Activated CD8-positive, alpha-beta memory T cell treated with anti-CD3 and anti-CD28 coated beads, Interleukin-2, amount 50 U/mL, for 24 hours (primary cell): ENCODE results near the gene ERBB2.
"Not testable (repeated sequence)": the region's sequence is repeated elsewhere in the genome, so short reads cannot be mapped to it uniquely, and the experiment has no call there.

Experiments used
- DNase-seq: peaks from one replicate; pipeline ENCODE4 v3.0.0-alpha.2; 2020; ENCODE audit errors: extremely low read depth

Gene ERBB2

GRCh38 chr17:39703913-39704312, 4.0 kb downstream of the ERBB2 start:
- no peak for DNase-seq

GRCh38 chr17:39704821-39705551, 5.1 kb downstream of the ERBB2 start:
- DNase-seq, result no peak

GRCh38 chr17:39705786-39706348, 6.0 kb downstream of the ERBB2 start:
- DNase-seq, result no peak

GRCh38 chr17:39706383-39706782, 6.5 kb downstream of the ERBB2 start:
- no peak for DNase-seq

GRCh38 chr17:39706921-39707337, 7.1 kb downstream of the ERBB2 start:
- DNase-seq, result no peak

- DNase-seq, result no peak
Observed at GRCh38 chr17:39709319-39709997, 9.6 kb downstream of the ERBB2 start.

- no peak for DNase-seq
Observed at GRCh38 chr17:39709998-39710964, 10.4 kb downstream of the ERBB2 start.

GRCh38 chr17:39711071-39711470, 11.2 kb downstream of the ERBB2 start:
- DNase-seq, result not testable (repeated sequence)

GRCh38 chr17:39711851-39712250, 12.0 kb downstream of the ERBB2 start:
- DNase-seq, result no peak

GRCh38 chr17:39714234-39714633, 14.4 kb downstream of the ERBB2 start:
- no peak for DNase-seq

GRCh38 chr17:39715375-39716072, 15.7 kb downstream of the ERBB2 start:
- DNase-seq, result no peak

- DNase-seq, result no peak
Observed at GRCh38 chr17:39716073-39716818, 16.4 kb downstream of the ERBB2 start.

- no peak for DNase-seq
Observed at GRCh38 chr17:39716879-39717536, 17.1 kb downstream of the ERBB2 start.

- DNase-seq, result no peak
Observed at GRCh38 chr17:39717660-39718059, 17.8 kb downstream of the ERBB2 start.

GRCh38 chr17:39719563-39720355, 19.9 kb downstream of the ERBB2 start:
- DNase-seq, result no peak

GRCh38 chr17:39722104-39722503, 22.2 kb downstream of the ERBB2 start:
- DNase-seq, result no peak

GRCh38 chr17:39722965-39723848, 23.3 kb downstream of the ERBB2 start:
- no peak for DNase-seq

- DNase-seq, result no peak
Observed at GRCh38 chr17:39724731-39725130, 24.9 kb downstream of the ERBB2 start.
